Measurements from ENCODE around the gene GMCL2. TPM values are rescaled to one million over a fixed set of nuclear protein-coding genes. Genes with fewer than 3 reads are reported as not detected.
A peak's percentile ranks its signal among the peaks of the same experiment; 100 is the strongest.

GMCL2 gene
- total RNA-seq, 2 donors from 2014 or later = not detected

DNA sequence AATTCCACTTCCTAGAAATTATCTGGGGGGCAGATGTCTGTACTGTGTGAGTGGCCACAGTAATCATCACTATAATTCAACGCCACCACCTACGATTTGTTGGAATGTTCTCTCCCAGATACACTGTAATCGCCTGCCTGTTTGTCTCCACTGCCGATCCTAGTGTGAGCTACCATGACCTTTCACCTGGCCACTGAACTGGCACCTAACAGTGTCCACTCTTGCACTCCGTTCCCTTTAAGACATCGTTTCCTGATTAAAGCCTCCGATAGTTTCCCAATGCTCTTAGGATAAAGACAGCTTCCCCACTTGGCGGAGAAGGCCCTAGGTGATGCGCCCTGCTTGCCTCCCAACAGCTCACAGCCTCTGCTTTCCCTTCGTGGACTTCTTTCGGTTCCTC is 41.4 kb upstream of the GMCL2 start:
- Mint-ChIP-seq H3K36me3 (peaks cover 18% of the 10 kb centered on the region), H3K9me3 (no peaks in the 10 kb centered on the region), H3K4me3 (no peak overlapping the region), H3K27ac (peak overlapping the region in 1 of 2 donors; percentile 59), H3K4me1 (ENCODE audit: low read depth in 2 of 2) (peaks cover 51 to 52% of the 10 kb centered on the region in 2 donors), H3K27me3 (no peaks in the 10 kb centered on the region)
- DNase-seq (ENCODE audit: low spot score) (no peak), ATAC-seq (no peak)

DNA sequence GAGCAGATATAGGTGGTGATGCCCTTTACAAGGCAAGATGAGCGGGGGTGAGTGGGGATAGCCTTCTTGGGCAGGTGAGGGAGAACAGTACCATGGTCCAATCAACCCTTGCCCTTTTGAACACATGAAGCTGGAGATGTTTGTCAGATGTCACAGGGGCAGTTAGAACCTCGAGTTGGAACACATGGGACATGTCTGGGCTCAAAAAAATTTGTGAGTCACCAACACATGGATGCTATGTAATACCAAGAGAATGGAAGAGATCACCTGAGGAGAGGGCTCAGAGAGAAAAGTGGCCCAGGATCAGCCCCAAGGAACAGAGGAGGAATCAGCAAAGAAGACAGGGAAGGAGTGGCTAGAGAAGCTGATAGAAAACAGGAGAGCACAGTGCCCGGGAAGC is 40.8 kb upstream of the GMCL2 start:
- peaks cover 18% of the 10 kb centered on the region for H3K36me3 Mint-ChIP-seq
- no peak for DNase-seq (ENCODE audit: low spot score)
- no peak for ATAC-seq
- peaks cover 51 to 57% of the 10 kb centered on the region in 2 donors for H3K4me1 Mint-ChIP-seq (ENCODE audit: low read depth in 2 of 2)
- H3K4me3 Mint-ChIP-seq = no peak overlapping the region
- H3K27me3 Mint-ChIP-seq = no peaks in the 10 kb centered on the region
- no peaks in the 10 kb centered on the region for H3K9me3 Mint-ChIP-seq
- peak overlapping the region in 1 of 2 donors; percentile 63 for H3K27ac Mint-ChIP-seq

DNA sequence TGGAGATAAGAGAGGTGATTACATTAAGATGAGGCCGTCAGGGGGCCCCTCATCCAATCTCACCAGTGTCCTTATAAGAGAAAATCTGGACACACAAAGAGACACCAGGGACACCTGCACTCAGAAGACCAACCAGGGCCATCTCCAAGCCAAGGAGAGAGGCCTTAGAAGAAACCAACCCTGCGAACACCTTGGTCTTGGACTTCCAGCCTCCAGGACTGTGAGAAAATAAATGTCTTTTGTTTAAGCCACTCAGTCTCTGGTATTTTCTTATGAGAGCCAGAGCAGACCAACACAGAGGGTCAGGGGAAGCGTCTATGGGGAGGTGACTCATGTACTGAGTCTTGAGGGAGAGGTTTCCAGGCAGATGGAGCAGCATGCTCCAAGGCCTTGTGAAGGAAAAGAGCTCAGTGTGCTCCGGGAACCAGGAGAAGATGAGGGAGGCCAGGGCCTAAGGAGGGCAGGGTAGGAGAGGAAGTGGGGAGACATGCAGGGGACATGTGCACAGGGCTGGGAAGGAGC is 40.0 kb upstream of the GMCL2 start:
- Mint-ChIP-seq H3K4me1 (ENCODE audit: low read depth in 2 of 2) (peaks cover 50 to 59% of the 10 kb centered on the region in 2 donors), H3K36me3 (peaks cover 18% of the 10 kb centered on the region), H3K4me3 (peak overlapping the region; percentile 16), H3K27me3 (no peaks in the 10 kb centered on the region), H3K27ac (peak overlapping the region; percentile 63 to 81), H3K9me3 (no peaks in the 10 kb centered on the region)
- DNase-seq (ENCODE audit: low spot score) (no peak), ATAC-seq (no peak)

DNA sequence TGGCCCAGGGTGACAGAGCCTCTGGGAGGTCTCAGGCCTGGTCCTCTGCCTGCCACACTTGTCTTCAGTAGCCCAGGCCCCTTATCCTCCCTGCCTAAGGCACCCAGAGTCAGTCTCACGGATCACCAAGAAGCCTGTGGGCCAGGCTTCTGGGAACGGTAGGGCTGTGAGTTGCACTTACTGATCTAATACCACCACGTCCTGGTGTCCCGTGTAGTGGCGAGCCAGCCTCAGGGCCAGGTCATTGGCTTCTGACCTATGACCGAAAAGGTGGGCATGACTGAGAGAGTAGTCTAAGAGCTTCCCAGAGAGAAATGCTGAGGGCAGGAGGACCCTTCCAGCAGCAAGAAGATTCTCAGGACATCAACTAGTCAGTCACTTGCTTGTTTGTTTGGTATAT is 38.0 kb upstream of the GMCL2 start:
- peaks cover 18% of the 10 kb centered on the region for H3K36me3 Mint-ChIP-seq
- peaks cover 47 to 66% of the 10 kb centered on the region in 2 donors for H3K4me1 Mint-ChIP-seq (ENCODE audit: low read depth in 2 of 2)

DNA sequence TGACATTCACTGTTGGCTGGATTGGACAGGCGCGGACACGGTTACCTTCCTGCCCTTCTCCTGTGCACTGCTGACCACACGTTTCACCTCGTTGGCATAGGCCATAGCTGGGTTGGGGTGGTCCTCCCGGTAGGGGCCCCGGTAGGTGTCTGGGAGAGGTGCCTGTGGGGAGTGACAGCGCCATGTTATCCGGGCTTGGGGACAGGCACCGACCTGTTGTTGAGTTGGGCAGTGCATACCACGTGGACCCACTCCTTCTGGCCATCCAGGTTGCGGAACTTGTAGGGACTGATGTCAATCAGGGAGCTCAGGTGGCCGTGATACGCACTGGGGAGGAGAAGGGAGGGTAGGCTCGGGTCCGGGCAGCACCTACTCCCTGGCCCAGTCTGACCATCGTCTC is 37.2 kb upstream of the GMCL2 start:
- Mint-ChIP-seq H3K27ac (peak overlapping the region in 1 of 2 donors; percentile 36), H3K27me3 (no peaks in the 10 kb centered on the region), H3K36me3 (peaks cover 15% of the 10 kb centered on the region), H3K4me1 (ENCODE audit: low read depth in 2 of 2) (peaks cover 42 to 58% of the 10 kb centered on the region in 2 donors), H3K4me3 (no peak overlapping the region), H3K9me3 (no peaks in the 10 kb centered on the region)
- ATAC-seq (no peak), DNase-seq (ENCODE audit: low spot score) (no peak)

More for the DNA sequence above, 38.0 kb upstream of the GMCL2 start:
- H3K27me3 Mint-ChIP-seq = no peaks in the 10 kb centered on the region
- ATAC-seq (no peak), DNase-seq (ENCODE audit: low spot score) (no peak)
- H3K9me3 Mint-ChIP-seq = no peaks in the 10 kb centered on the region
- H3K27ac Mint-ChIP-seq = no peak overlapping the region
- no peak overlapping the region for H3K4me3 Mint-ChIP-seq

DNA sequence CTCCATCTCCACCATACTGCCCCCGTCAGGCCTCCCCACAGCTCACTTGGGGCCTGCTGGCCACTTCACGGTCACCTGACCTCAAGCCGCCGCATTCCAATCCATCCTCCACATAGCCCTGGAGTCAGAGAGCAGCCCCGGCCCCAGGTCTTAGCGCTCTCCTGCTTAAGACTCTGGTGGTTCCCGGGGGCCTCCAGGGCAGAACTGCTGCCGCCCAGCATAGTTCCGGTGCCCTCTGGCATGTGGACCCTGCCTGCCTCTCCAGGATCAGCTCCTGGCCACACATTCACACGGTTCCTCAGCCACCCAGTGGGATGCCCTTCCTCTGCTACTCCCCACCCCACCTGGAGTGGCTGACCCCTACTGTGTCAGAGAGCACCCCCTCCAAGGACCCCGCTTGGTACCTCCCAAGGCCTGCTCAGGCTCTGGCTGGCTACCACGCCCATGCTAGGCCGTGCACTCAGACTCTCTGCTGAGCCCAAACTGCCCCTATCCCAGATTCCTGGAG is 36.7 kb upstream of the GMCL2 start:
- no peak for DNase-seq (ENCODE audit: low spot score)

DNA sequence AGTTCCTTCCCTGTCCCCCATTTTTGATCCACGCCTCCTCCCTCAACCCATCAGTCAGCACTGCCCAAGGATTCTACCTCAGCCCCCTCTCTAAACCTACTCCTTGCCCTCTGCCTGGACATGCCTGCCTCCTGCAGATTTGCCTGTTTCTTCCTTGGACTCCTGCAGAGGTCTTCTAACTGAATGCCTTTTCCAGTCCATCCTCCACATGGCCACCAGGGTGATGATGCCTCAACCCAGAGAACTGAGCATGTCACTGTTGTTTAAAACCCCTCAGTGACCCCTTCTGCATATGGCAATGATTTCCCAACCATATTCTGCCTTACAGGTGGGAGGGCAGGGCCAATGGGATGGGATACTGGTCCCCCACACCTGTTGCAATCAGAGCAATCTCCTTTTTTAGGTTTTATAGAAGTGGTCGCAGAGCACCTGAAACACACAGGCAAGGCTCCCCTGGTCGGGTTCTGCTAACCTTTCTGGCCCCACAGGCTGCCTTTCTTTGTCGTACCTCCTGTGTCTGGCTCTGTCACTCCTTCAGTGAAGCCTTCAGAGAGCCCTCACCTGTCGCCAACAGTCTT is 36.1 kb upstream of the GMCL2 start:
- H3K4me1 Mint-ChIP-seq (ENCODE audit: low read depth in 2 of 2) = peaks cover 36 to 55% of the 10 kb centered on the region in 2 donors
- ATAC-seq (no peak), DNase-seq (ENCODE audit: low spot score) (no peak)
- no peak overlapping the region for H3K4me3 Mint-ChIP-seq
- no peaks in the 10 kb centered on the region for H3K9me3 Mint-ChIP-seq
- peaks cover 21% of the 10 kb centered on the region for H3K36me3 Mint-ChIP-seq
- peak overlapping the region; percentile 32 to 36 for H3K27ac Mint-ChIP-seq
- no peaks in the 10 kb centered on the region for H3K27me3 Mint-ChIP-seq

More for the DNA sequence above, 36.7 kb upstream of the GMCL2 start:
- Mint-ChIP-seq H3K9me3 (no peaks in the 10 kb centered on the region), H3K4me1 (ENCODE audit: low read depth in 2 of 2) (peaks cover 40 to 55% of the 10 kb centered on the region in 2 donors), H3K36me3 (peaks cover 18% of the 10 kb centered on the region), H3K4me3 (no peak overlapping the region), H3K27me3 (no peaks in the 10 kb centered on the region), H3K27ac (peak overlapping the region in 1 of 2 donors; percentile 36)
- ATAC-seq = peak in 1 of 2 donors; percentile 21

DNA sequence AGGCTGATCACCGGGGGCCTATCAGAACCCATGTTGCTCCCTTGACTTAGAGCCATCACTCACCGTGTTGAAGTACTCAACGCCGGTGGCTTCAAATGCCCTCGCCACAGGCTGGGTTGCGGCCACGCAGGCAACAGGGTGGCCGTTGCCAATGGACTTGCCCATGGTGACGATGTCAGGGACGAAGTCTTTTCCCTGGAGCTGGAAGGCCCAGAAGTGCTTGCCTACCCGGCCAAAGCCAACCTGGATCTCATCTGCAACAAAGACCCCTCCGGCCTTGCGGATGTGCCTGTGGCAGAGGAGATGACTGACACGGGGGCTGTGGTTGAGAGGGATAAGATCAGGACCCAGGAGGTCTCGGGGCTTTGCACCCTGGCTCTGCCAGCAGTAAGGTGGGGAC is 35.1 kb upstream of the GMCL2 start:
- peaks cover 27 to 45% of the 10 kb centered on the region in 2 donors for H3K4me1 Mint-ChIP-seq (ENCODE audit: low read depth in 2 of 2)
- H3K27ac Mint-ChIP-seq = peak overlapping the region in 1 of 2 donors; percentile 24
- no peak for DNase-seq (ENCODE audit: low spot score)
- H3K4me3 Mint-ChIP-seq = no peak overlapping the region
- peaks cover 14% of the 10 kb centered on the region for H3K36me3 Mint-ChIP-seq
- no peaks in the 10 kb centered on the region for H3K27me3 Mint-ChIP-seq
- no peaks in the 10 kb centered on the region for H3K9me3 Mint-ChIP-seq
- ATAC-seq = no peak

DNA sequence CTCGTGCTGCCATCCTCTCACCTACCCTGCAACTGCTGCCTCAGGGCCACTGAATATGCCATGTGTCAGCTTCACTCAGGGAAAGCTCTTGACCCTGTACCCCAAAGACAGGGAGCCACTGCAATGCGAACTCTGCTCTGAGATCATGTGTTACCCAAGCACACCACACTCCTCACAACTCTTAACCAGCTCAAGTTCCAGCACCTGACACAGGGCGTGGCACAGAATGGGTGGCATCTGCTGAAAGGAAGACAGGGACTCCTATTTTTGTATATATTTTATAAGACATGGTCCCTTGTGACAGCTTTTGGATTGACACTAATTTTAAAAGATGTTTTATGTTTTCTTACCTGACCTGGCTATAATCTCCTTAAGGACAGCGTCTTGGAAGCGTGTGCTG is 34.7 kb upstream of the GMCL2 start:
- Mint-ChIP-seq H3K9me3 (no peaks in the 10 kb centered on the region), H3K27ac (peak overlapping the region; percentile 23 to 24), H3K4me3 (no peak overlapping the region), H3K27me3 (no peaks in the 10 kb centered on the region), H3K4me1 (ENCODE audit: low read depth in 2 of 2) (peaks cover 23 to 42% of the 10 kb centered on the region in 2 donors), H3K36me3 (peaks cover 10% of the 10 kb centered on the region)
- DNase-seq (ENCODE audit: low spot score) (no peak), ATAC-seq (peak; percentile 7 to 8)

DNA sequence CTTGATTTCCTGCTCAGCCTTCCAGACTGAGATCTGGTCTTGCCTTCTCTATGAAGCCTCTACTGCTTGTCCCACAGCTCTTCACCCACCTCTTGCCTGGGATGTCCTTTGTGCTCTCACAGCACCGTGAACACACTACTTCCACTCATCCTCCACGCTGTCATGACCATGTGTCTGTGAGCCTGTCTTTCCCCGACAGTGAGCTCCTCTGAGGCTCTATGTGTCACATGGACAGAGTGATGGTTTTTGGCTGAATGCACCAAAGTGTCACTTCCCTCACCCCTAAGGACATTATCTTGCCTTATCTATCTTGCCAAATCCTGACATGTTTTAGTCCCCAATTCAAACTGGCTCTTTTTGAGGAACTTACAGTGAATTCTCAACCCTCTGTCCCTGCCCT is 34.1 kb upstream of the GMCL2 start:
- peaks cover 20 to 44% of the 10 kb centered on the region in 2 donors for H3K4me1 Mint-ChIP-seq (ENCODE audit: low read depth in 2 of 2)
- H3K9me3 Mint-ChIP-seq = no peaks in the 10 kb centered on the region
- peaks cover 13% of the 10 kb centered on the region for H3K36me3 Mint-ChIP-seq
- no peak for DNase-seq (ENCODE audit: low spot score)
- no peaks in the 10 kb centered on the region for H3K27me3 Mint-ChIP-seq
- no peak overlapping the region for H3K4me3 Mint-ChIP-seq
- ATAC-seq = peak; percentile 30 to 46
- H3K27ac Mint-ChIP-seq = peak overlapping the region; percentile 23 to 24

DNA sequence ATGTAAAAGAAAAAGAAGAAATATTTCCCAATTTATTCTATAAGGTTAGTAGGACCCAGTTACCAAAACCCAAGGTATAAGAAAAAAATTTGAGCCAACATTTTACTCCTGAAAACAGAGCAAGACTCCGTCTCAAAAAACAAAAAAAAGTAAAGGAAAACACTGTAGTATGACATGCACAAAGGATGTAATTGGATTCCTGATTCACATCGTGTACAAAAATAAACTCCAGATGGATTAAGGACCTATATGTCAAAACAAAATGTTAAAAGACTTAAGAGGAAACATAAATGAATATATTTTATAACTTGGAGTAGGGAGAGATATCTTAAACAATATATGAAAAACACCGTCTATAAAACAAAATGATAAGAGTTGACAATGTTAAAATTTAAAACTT is 31.7 kb upstream of the GMCL2 start:
- H3K36me3 Mint-ChIP-seq = peaks cover 17% of the 10 kb centered on the region
- peaks cover 20 to 35% of the 10 kb centered on the region in 2 donors for H3K4me1 Mint-ChIP-seq (ENCODE audit: low read depth in 2 of 2)
- H3K27ac Mint-ChIP-seq = peak overlapping the region in 1 of 2 donors; percentile 70
- no peaks in the 10 kb centered on the region for H3K9me3 Mint-ChIP-seq
- H3K4me3 Mint-ChIP-seq = no peak overlapping the region
- ATAC-seq (no peak), DNase-seq (ENCODE audit: low spot score) (no peak)
- H3K27me3 Mint-ChIP-seq = no peaks in the 10 kb centered on the region

DNA sequence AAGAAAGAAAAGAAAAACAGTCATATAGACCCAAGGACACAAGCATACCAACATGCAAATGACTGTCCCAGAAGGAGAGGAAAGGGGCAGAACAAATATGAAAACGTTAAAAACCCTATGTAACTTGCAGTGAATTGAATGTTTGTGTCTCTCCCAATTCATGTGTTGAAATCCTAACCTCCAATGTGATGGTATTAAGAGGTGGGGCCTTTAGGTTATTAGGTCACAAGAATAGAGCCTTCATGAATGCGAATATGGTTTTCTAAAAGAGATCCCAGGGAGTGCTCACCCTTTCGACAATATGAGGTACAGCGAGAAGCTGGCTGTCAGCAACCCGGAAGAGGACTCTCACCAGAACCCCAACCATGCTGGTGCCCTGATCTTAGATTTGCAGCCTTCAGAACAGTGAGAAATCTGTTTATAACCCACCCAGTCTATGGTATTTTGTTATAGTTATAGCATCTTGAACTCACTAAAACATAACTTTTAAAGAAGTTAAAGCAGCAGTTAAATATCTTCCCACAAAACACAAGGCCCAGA is 31.1 kb upstream of the GMCL2 start:
- Mint-ChIP-seq H3K4me3 (no peak overlapping the region), H3K4me1 (ENCODE audit: low read depth in 2 of 2) (peaks cover 23 to 29% of the 10 kb centered on the region in 2 donors), H3K27ac (peak overlapping the region in 1 of 2 donors; percentile 70), H3K36me3 (peaks cover 22% of the 10 kb centered on the region), H3K27me3 (no peaks in the 10 kb centered on the region), H3K9me3 (no peaks in the 10 kb centered on the region)
- ATAC-seq (no peak), DNase-seq (ENCODE audit: low spot score) (no peak)

DNA sequence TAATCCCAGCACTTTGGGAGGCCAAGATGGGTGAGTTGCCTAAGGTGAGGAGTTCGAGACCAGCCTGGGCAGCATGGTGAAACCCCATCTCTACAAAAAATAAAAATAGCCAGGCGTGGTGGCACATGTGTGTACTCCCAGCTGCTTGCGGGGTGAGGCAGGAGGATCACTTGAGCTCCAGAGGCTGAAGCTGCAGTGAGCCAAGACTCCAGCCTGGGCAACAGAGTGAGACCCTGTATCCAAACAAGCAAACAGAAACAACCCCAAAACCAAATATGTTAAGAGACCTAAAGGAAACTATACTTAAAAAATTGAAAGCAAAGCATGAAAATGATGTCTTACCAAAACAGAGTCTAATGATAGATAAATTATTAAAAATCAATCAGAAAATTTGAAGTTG is 29.6 kb upstream of the GMCL2 start:
- no peak for ATAC-seq
- H3K4me1 Mint-ChIP-seq (ENCODE audit: low read depth in 2 of 2) = peaks cover 20 to 21% of the 10 kb centered on the region in 2 donors
- peak overlapping the region in 1 of 2 donors; percentile 18 for H3K27ac Mint-ChIP-seq
- no peak for DNase-seq (ENCODE audit: low spot score)
- H3K36me3 Mint-ChIP-seq = peaks cover 22% of the 10 kb centered on the region
- no peaks in the 10 kb centered on the region for H3K27me3 Mint-ChIP-seq
- no peak overlapping the region for H3K4me3 Mint-ChIP-seq
- H3K9me3 Mint-ChIP-seq = no peaks in the 10 kb centered on the region

DNA sequence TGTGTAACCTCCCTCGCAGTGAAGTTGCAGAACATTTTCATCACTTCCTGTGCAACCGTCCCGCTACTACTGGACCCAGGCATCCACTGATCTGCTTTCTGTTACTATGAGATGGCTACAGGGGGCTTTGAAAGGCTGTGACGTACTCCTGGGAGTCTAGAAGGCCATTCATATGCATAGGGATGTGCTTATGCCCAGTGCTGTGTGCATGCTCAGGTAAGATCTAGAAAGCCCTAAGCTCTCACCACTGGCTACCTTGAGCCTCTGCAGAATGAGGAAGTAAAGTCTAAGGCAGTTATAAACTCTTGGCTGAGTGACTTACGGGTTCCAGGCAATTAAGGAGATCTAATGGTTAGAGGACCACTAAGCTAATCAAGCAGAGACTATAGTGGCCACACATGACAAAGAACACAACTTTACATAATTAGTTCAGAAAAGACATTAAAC is 28.9 kb upstream of the GMCL2 start:
- DNase-seq (ENCODE audit: low spot score) (no peak), ATAC-seq (no peak)
- H3K4me1 Mint-ChIP-seq (ENCODE audit: low read depth in 2 of 2) = peaks cover 13 to 14% of the 10 kb centered on the region in 2 donors
- no peaks in the 10 kb centered on the region for H3K9me3 Mint-ChIP-seq
- no peak overlapping the region for H3K4me3 Mint-ChIP-seq
- H3K27ac Mint-ChIP-seq = peak overlapping the region; percentile 8 to 18
- H3K36me3 Mint-ChIP-seq = peaks cover 22% of the 10 kb centered on the region
- H3K27me3 Mint-ChIP-seq = no peaks in the 10 kb centered on the region
